Peyer's patch (tissue), 4 donors: ENCODE results near the gene PCSK1. TPM values are rescaled to one million over a fixed set of nuclear protein-coding genes. Genes with fewer than 3 reads are reported as not detected.
"Not testable (repeated sequence)": the region's sequence is repeated elsewhere in the genome, so short reads cannot be mapped to it uniquely, and the experiment has no call there.

Experiments
- DNase-seq, 3 donors: peaks; one replicate each; pipeline ENCODE4 v3.0.0-alpha.2; 2017 to 2019
- H3K27ac ChIP-seq, 4 donors: fragments of 200-600 bp; sonication (generic); one replicate each; pipeline ENCODE4 v1.5.1; 2016 to 2019
- H3K27me3 ChIP-seq, 2 donors: fragments of 200-600 bp; sonication (generic); one replicate each; pipeline ENCODE4 v1.5.1; 2019
- H3K36me3 ChIP-seq, 3 donors: fragments of 200-600 bp; sonication (generic); one replicate each; pipeline ENCODE4 v1.5.1; 2016 to 2019
- H3K4me1 ChIP-seq, 4 donors: fragments of 200-600 bp; sonication (generic); one replicate each; pipeline ENCODE4 v1.5.1; 2016 to 2019
- H3K4me3 ChIP-seq, 4 donors: fragments of 200-600 bp; sonication (generic); 1 replicate in 3 of 4; 2 replicates in 1 of 4; pipeline ENCODE4 v1.5.1; 2016 to 2019; ENCODE audit warnings: mild to moderate bottlenecking in 1 of 4
- H3K9me3 ChIP-seq, 4 donors: fragments of 200-600 bp; sonication (generic); one replicate each; pipeline ENCODE4 v1.5.1; 2016 to 2019; ENCODE audit warnings: mild to moderate bottlenecking in 1 of 4
- POLR2A ChIP-seq, 2 donors: fragments of 450-650 bp; IDR thresholded peaks; one replicate each; pipeline ENCODE4 v1.5.1; 2017; ENCODE audit warnings: antibody characterized with exemption in 2 of 2, mild to moderate bottlenecking in 2 of 2, moderate library complexity in 2 of 2
- total RNA-seq, 4 donors: library from RNA; depleted of rRNA; stranded (reverse); fragments of >200 nt; gene quantifications; one replicate each; pipeline ENCODE4 v1.1.0, GENCODE V29; 2016
- TF ChIP-seq, protein P1 (sequence below), 6 experiments: fragments of 450-650 bp in 4 of 6; fragments of 200-600 bp in 2 of 6; sonication (generic) in 1 of 6; IDR thresholded peaks; one replicate each; pipeline ENCODE4 v1.5.1; 2017 to 2019; ENCODE audit warnings: antibody characterized with exemption in 6 of 6, mild to moderate bottlenecking in 3 of 6, moderate library complexity in 1 of 6

Gene PCSK1
- total RNA-seq, 4 donors from 2014 or later = 3.3 to 6.6 (median 4.2) TPM

DNA sequence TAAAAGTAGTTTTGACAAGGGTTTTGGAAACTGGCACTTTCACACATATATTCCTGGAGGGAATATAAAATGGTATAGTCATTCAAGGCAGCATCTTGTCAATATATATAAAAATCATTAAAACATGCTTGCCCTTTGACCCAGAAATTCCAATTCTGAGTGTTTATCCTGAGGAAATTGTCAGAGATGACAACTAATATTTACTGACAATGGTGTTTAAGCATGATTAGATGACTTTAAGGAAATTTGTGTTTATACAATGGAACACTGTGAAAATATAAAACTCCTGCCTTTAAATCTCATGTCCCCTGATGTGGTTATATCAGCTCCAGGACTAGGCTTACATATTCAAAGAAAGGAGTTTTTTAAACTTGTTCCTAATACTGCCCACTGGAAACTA is 25.6 kb downstream of the PCSK1 start:
- no peak overlapping the region for H3K27ac ChIP-seq
- H3K4me1 ChIP-seq = no peaks in the 10 kb centered on the region
- H3K4me3 ChIP-seq = no peak overlapping the region
- no peak for DNase-seq
- no peak for TF ChIP-seq POLR2A (IDR thresholded peaks at IDR 0.05)
- TF ChIP-seq, protein P1, sequence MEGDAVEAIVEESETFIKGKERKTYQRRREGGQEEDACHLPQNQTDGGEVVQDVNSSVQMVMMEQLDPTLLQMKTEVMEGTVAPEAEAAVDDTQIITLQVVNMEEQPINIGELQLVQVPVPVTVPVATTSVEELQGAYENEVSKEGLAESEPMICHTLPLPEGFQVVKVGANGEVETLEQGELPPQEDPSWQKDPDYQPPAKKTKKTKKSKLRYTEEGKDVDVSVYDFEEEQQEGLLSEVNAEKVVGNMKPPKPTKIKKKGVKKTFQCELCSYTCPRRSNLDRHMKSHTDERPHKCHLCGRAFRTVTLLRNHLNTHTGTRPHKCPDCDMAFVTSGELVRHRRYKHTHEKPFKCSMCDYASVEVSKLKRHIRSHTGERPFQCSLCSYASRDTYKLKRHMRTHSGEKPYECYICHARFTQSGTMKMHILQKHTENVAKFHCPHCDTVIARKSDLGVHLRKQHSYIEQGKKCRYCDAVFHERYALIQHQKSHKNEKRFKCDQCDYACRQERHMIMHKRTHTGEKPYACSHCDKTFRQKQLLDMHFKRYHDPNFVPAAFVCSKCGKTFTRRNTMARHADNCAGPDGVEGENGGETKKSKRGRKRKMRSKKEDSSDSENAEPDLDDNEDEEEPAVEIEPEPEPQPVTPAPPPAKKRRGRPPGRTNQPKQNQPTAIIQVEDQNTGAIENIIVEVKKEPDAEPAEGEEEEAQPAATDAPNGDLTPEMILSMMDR (IDR thresholded peaks at IDR 0.05) = no peak
- no peaks in the 10 kb centered on the region for H3K36me3 ChIP-seq
- H3K9me3 ChIP-seq = no peaks in the 10 kb centered on the region
- no peaks in the 10 kb centered on the region for H3K27me3 ChIP-seq

- Histone ChIP-seq H3K27ac (no peak overlapping the region), H3K4me1 (no peaks in the 10 kb centered on the region), H3K36me3 (no peaks in the 10 kb centered on the region), H3K4me3 (no peak overlapping the region), H3K9me3 (no peaks in the 10 kb centered on the region), H3K27me3 (no peaks in the 10 kb centered on the region)
- no peak for DNase-seq
- TF ChIP-seq POLR2A (IDR thresholded peaks at IDR 0.05) = no peak
- TF ChIP-seq, protein P1 (IDR thresholded peaks at IDR 0.05) = no peak
Measured at GRCh38 chr5:96404191-96404867, 28.7 kb downstream of the PCSK1 start.

DNA sequence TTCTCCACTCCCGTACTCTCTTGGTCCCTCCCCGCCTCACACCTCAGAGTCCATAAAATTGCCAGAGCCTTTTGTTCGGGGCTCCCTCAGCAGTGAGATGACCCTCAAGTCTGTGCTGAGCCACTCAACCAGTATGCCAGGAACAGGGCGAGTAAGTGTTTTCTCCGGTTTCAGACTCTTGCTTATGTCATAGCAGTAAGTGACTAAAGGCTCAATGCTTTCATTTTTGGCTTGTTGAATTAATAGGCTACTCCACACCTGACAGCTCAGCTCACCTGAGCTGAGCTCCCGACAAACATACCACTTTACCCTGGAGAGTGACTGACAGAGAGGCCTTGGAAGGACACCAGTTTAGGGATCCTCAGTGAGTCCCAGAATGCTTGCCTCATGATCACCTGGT is 30.5 kb downstream of the PCSK1 start:
- H3K4me3 ChIP-seq = no peak overlapping the region
- no peak overlapping the region for H3K27ac ChIP-seq
- H3K9me3 ChIP-seq = no peaks in the 10 kb centered on the region
- DNase-seq = no peak
- H3K36me3 ChIP-seq = no peaks in the 10 kb centered on the region
- H3K4me1 ChIP-seq = no peaks in the 10 kb centered on the region
- TF ChIP-seq, protein P1 (IDR thresholded peaks at IDR 0.05) = no peak
- TF ChIP-seq POLR2A (IDR thresholded peaks at IDR 0.05) = no peak
- no peaks in the 10 kb centered on the region for H3K27me3 ChIP-seq

- TF ChIP-seq POLR2A (IDR thresholded peaks at IDR 0.05) = no peak
- TF ChIP-seq, protein P1 (IDR thresholded peaks at IDR 0.05) = no peak
- Histone ChIP-seq H3K27me3 (no peaks in the 10 kb centered on the region), H3K36me3 (no peaks in the 10 kb centered on the region), H3K4me3 (no peak overlapping the region), H3K27ac (no peak overlapping the region), H3K4me1 (no peaks in the 10 kb centered on the region), H3K9me3 (no peaks in the 10 kb centered on the region)
- DNase-seq = no peak
Measured at GRCh38 chr5:96396878-96397277, 36.2 kb downstream of the PCSK1 start.

GRCh38 chr5:96395295-96395694 is 37.8 kb downstream of the PCSK1 start:
- not testable (repeated sequence) for H3K4me3 ChIP-seq, H3K4me1 ChIP-seq, H3K36me3 ChIP-seq, H3K9me3 ChIP-seq, DNase-seq, H3K27ac ChIP-seq, H3K27me3 ChIP-seq

DNA sequence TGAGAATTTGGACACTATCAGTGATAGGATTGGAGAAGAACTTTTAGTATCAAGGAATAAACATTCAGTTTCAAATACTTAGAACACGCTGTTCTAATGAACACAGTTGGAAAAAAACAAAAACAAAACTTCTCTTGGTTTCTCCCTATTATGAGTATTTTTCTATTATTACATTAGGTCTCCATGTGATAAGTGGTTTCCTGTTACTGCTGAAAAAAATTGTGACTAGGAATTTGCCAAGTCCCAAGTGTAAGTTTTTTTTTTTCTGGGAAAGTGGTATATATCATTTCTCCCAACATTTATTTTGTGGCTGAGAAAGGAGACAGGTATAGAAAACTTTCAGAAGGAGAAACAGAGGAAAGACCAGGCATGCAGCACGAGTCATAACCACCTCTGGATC is 41.1 kb downstream of the PCSK1 start:
- DNase-seq = no peak
- Histone ChIP-seq H3K27me3 (no peaks in the 10 kb centered on the region), H3K4me1 (no peaks in the 10 kb centered on the region), H3K27ac (no peak overlapping the region), H3K4me3 (no peak overlapping the region), H3K36me3 (no peaks in the 10 kb centered on the region), H3K9me3 (no peaks in the 10 kb centered on the region)
- no peak for TF ChIP-seq POLR2A (IDR thresholded peaks at IDR 0.05)
- TF ChIP-seq, protein P1 (IDR thresholded peaks at IDR 0.05) = no peak
